Prostate gland (tissue), 2 donors: ENCODE data around the gene CDC42SE1.

ENCODE experiments used
- CTCF ChIP-seq, 4 experiments: fragments of 200-600 bp in 2 of 4; fragments of 450-650 bp in 2 of 4; sonication (generic) in 2 of 4; IDR thresholded peaks; 1 replicate in 3 of 4; 2 replicates in 1 of 4; pipeline ENCODE4 v1.5.1; 2016 to 2019; ENCODE audit warnings: antibody characterized with exemption in 4 of 4, mild to moderate bottlenecking in 2 of 4, moderate library complexity in 2 of 4
- POLR2A ChIP-seq: fragments of 450-650 bp; IDR thresholded peaks from one replicate; pipeline ENCODE4 v1.6.1; 2016; ENCODE audit warnings: antibody characterized with exemption, mild to moderate bottlenecking

- TF ChIP-seq POLR2A (no peak), CTCF (IDR thresholded peaks at IDR 0.05) (no peak)
Measured at GRCh38 chr1:151056149-151056548, 3.3 kb downstream of the CDC42SE1 start.
